ENCODE results near the gene RBM14.
"Not testable (repeated sequence)": the region's sequence is repeated elsewhere in the genome, so short reads cannot be mapped to it uniquely, and the experiment has no call there.

RBM14 gene

GRCh38 chr11:66570079-66570849 is 46.2 kb upstream of the RBM14 start:
- POLR2A ChIA-PET: interaction anchor here (0.6 to 1.2 kb wide), 2 partner anchors 24 to 46 kb away, joined by 3 to 4 read pairs; partner anchors contain the start of genes RBM14 and ZDHHC24
- no peak for DNase-seq (ENCODE audit: extremely low spot score)
- TF ChIP-seq SUZ12 (IDR thresholded peaks at IDR 0.05): no peak
- TF ChIP-seq CTBP1 (IDR thresholded peaks at IDR 0.05; ENCODE audit: borderline replicate concordance): no peak
- TF ChIP-seq TARDBP (IDR thresholded peaks at IDR 0.05): no peak
- CTCF ChIA-PET: interaction anchor here (0.7 kb wide), 1 partner anchor 8 kb away, joined by 3 read pairs; no protein-coding TSS in a partner anchor

GRCh38 chr11:66570850-66571180 is 45.6 kb upstream of the RBM14 start:
- ChIA-PET CTCF (no interaction called here), POLR2A (no interaction called here)
- TF ChIP-seq NFRKB (IDR thresholded peaks at IDR 0.05): no peak
- no peak for TF ChIP-seq FOXM1 (IDR thresholded peaks at IDR 0.05; ENCODE audit: borderline replicate concordance)
- TF ChIP-seq SP1 (IDR thresholded peaks at IDR 0.05): no peak
- TF ChIP-seq SUZ12 (IDR thresholded peaks at IDR 0.05): no peak
- TF ChIP-seq HDGF (IDR thresholded peaks at IDR 0.05; ENCODE audit: borderline replicate concordance): no peak
- TF ChIP-seq ELF4 (IDR thresholded peaks at IDR 0.05): no peak
- TF ChIP-seq FOXK2 (IDR thresholded peaks at IDR 0.05): no peak
- no peak for TF ChIP-seq L3MBTL2 (conservative IDR thresholded peaks at IDR 0.05)
- no peak for TF ChIP-seq PKNOX1 (IDR thresholded peaks at IDR 0.05)
- TF ChIP-seq FOXA1 (IDR thresholded peaks at IDR 0.05): no peak
- TF ChIP-seq ARNT (IDR thresholded peaks at IDR 0.05): no peak
- TF ChIP-seq LEF1 (IDR thresholded peaks at IDR 0.05; ENCODE audit: borderline replicate concordance): no peak

GRCh38 chr11:66579017-66579606 is 37.3 kb upstream of the RBM14 start:
- TF ChIP-seq L3MBTL2 (conservative IDR thresholded peaks at IDR 0.05): peak; percentile 44; the same call in 1 of the 2 replicates
- no peak for TF ChIP-seq ELF4 (IDR thresholded peaks at IDR 0.05)
- no peak for TF ChIP-seq PKNOX1 (IDR thresholded peaks at IDR 0.05)
- DNase-seq (ENCODE audit: extremely low spot score): peak; percentile 87
- POLR2A ChIA-PET: interaction anchor here (1.0 to 3.2 kb wide), 4 partner anchors 33 to 99 kb away, joined by 3 to 16 read pairs (median 4); partner anchors contain the start of genes RBM14, RBM4, RBM4B and ZDHHC24
- CTCF ChIA-PET: interaction anchor here (0.7 to 0.8 kb wide), 3 partner anchors 19 to 99 kb away, joined by 3 read pairs; no protein-coding TSS in a partner anchor

More at GRCh38 chr11:66570850-66571180, 45.6 kb upstream of the RBM14 start:
- DNase-seq (ENCODE audit: extremely low spot score): no peak

GRCh38 chr11:66580803-66581202 is 35.6 kb upstream of the RBM14 start:
- no peak for DNase-seq (ENCODE audit: extremely low spot score)
- CTCF ChIA-PET: interaction anchor here (0.7 to 1.2 kb wide), 2 partner anchors 11 to 96 kb away, joined by 3 to 8 read pairs; partner anchors contain the start of genes CCDC87 and CCS
- POLR2A ChIA-PET: interaction anchor here (0.9 to 1.7 kb wide), 3 partner anchors 36 to 97 kb away, joined by 3 to 5 read pairs (median 5); partner anchors contain the start of genes RBM14, RBM4 and RBM4B
- no peak for TF ChIP-seq FOXM1 (IDR thresholded peaks at IDR 0.05; ENCODE audit: borderline replicate concordance)
- TF ChIP-seq FOXK2 (IDR thresholded peaks at IDR 0.05): no peak
- TF ChIP-seq TARDBP (IDR thresholded peaks at IDR 0.05): no peak
- no peak for TF ChIP-seq ARNT (IDR thresholded peaks at IDR 0.05)
- no peak for TF ChIP-seq SUZ12 (IDR thresholded peaks at IDR 0.05)
- TF ChIP-seq CTBP1 (IDR thresholded peaks at IDR 0.05; ENCODE audit: borderline replicate concordance): no peak
- no peak for TF ChIP-seq L3MBTL2 (conservative IDR thresholded peaks at IDR 0.05)
- no peak for TF ChIP-seq SP1 (IDR thresholded peaks at IDR 0.05)
- no peak for TF ChIP-seq LEF1 (IDR thresholded peaks at IDR 0.05; ENCODE audit: borderline replicate concordance)

GRCh38 chr11:66581261-66581660 is 35.2 kb upstream of the RBM14 start:
- TF ChIP-seq ELF4 (IDR thresholded peaks at IDR 0.05): no peak
- no peak for TF ChIP-seq BHLHE40 (IDR thresholded peaks at IDR 0.05; ENCODE audit: borderline replicate concordance)
- TF ChIP-seq LEF1 (IDR thresholded peaks at IDR 0.05; ENCODE audit: borderline replicate concordance): no peak
- no peak for TF ChIP-seq SP1 (IDR thresholded peaks at IDR 0.05)
- no peak for TF ChIP-seq FOXK2 (IDR thresholded peaks at IDR 0.05)
- no peak for TF ChIP-seq PKNOX1 (IDR thresholded peaks at IDR 0.05)
- no peak for TF ChIP-seq NFRKB (IDR thresholded peaks at IDR 0.05)
- no peak for TF ChIP-seq FOXM1 (IDR thresholded peaks at IDR 0.05; ENCODE audit: borderline replicate concordance)
- DNase-seq (ENCODE audit: extremely low spot score): no peak
- ChIA-PET CTCF (interaction anchor here (0.7 to 1.2 kb wide), 2 partner anchors 11 to 96 kb away, joined by 3 to 8 read pairs; partner anchors contain the start of genes CCDC87 and CCS), POLR2A (interaction anchor here (0.9 to 1.7 kb wide), 2 partner anchors 57 to 97 kb away, joined by 3 to 5 read pairs; partner anchors contain the start of genes RBM4 and RBM4B)

- CTCF ChIA-PET; POLR2A ChIA-PET; DNase-seq (ENCODE audit: extremely low spot score): not testable (repeated sequence)
Measured at GRCh38 chr11:66582565-66583147, 33.8 kb upstream of the RBM14 start.

- CTCF ChIA-PET; DNase-seq (ENCODE audit: extremely low spot score): not testable (repeated sequence)
- POLR2A ChIA-PET: interaction anchor here (1.2 kb wide), 1 partner anchor 93 kb away, joined by 4 read pairs; the partner anchor contains the start of gene RBM4B
Measured at GRCh38 chr11:66585447-66585846, 31.0 kb upstream of the RBM14 start.
